NCI-H524 treated with DMSO at 0.1 percent for 48 hours (cell line): ENCODE measurements around the gene RNF144A.

ENCODE experiments used
- DNase-seq: peaks from one replicate; lab custom pipeline; 2025; lab: John Stamatoyannopoulos, UW

RNF144A gene

GRCh38 chr2:7023542-7023941 lies 106.3 kb downstream of the RNF144A start:
- DNase-seq, result no peak

- DNase-seq, result no peak
Measured at GRCh38 chr2:7024261-7024660, 107.0 kb downstream of the RNF144A start.

GRCh38 chr2:7025082-7025481 lies 107.9 kb downstream of the RNF144A start:
- no peak for DNase-seq

GRCh38 chr2:7026742-7027141 lies 109.5 kb downstream of the RNF144A start:
- DNase-seq, result no peak

GRCh38 chr2:7027411-7027810 lies 110.2 kb downstream of the RNF144A start:
- no peak for DNase-seq

GRCh38 chr2:7027956-7028655 lies 110.9 kb downstream of the RNF144A start:
- DNase-seq, result no peak

GRCh38 chr2:7028846-7029245 lies 111.6 kb downstream of the RNF144A start:
- no peak for DNase-seq

GRCh38 chr2:7029291-7030059 lies 112.3 kb downstream of the RNF144A start:
- DNase-seq, result no peak

GRCh38 chr2:7030810-7031209 lies 113.6 kb downstream of the RNF144A start:
- no peak for DNase-seq

GRCh38 chr2:7031547-7032245 lies 114.5 kb downstream of the RNF144A start:
- peak; percentile 35 for DNase-seq

GRCh38 chr2:7032371-7032770 lies 115.2 kb downstream of the RNF144A start:
- no peak for DNase-seq

- no peak for DNase-seq
Measured at GRCh38 chr2:7033136-7033960, 116.1 kb downstream of the RNF144A start.

- no peak for DNase-seq
Measured at GRCh38 chr2:7034303-7034702, 117.1 kb downstream of the RNF144A start.

- no peak for DNase-seq
Measured at GRCh38 chr2:7035884-7036283, 118.7 kb downstream of the RNF144A start.

- no peak for DNase-seq
Measured at GRCh38 chr2:7037340-7038333, 120.4 kb downstream of the RNF144A start.

- DNase-seq, result no peak
Measured at GRCh38 chr2:7040547-7040946, 123.3 kb downstream of the RNF144A start.

GRCh38 chr2:7041421-7041820 lies 124.2 kb downstream of the RNF144A start:
- no peak for DNase-seq

GRCh38 chr2:7043690-7044089 lies 126.5 kb downstream of the RNF144A start:
- DNase-seq, result no peak

GRCh38 chr2:7044253-7045250 lies 127.3 kb downstream of the RNF144A start:
- no peak for DNase-seq
